H1 (cell line): ENCODE results near the gene SNURF. TPM values are rescaled to one million over a fixed set of nuclear protein-coding genes. Genes with fewer than 3 reads are reported as not detected.

Experiments
- CTCF ChIA-PET: fragments of 300-600 bp; sonication (Branson Sonifier 250); formaldehyde crosslinking; loops from one replicate; lab custom pipeline; 2021; ENCODE audit not compliant: partially characterized antibody; lab: Charles Lee
- POLR2A ChIA-PET: fragments of 300-600 bp; sonication (Branson Sonifier 250); formaldehyde crosslinking; loops from one replicate; lab custom pipeline; 2021; ENCODE audit warnings: inconsistent platforms; ENCODE audit not compliant: partially characterized antibody; lab: Charles Lee
- DNase-seq, 2 experiments: peaks; one replicate each; pipeline versions ENCODE4 v3.0.0 to v3.0.0-alpha.2; 2010 to 2022; ENCODE audit warnings: low spot score in 2 of 2, low read depth in 1 of 2, mixed read lengths in 1 of 2
- FAIRE-seq: peaks from 2 replicates; lab custom pipeline; 2011; peaks lifted over from hg19 to GRCh38; lab: Jason Lieb, UNC
- H2AFZ ChIP-seq: 2 replicates; pipeline ENCODE4 v1.8.1; 2012; ENCODE audit warnings: low read length, inconsistent platforms
- H2AK5ac ChIP-seq: 2 replicates; pipeline ENCODE4 v1.6.1; 2013; ENCODE audit warnings: low read depth, low read length
- H2BK120ac ChIP-seq: replicated peaks from 2 replicates; pipeline ENCODE3; 2013; ENCODE audit warnings: low read depth, low read length, inconsistent platforms
- H2BK12ac ChIP-seq: 2 replicates; pipeline ENCODE4 v1.6.1; 2013; ENCODE audit warnings: low read depth, low read length
- H2BK15ac ChIP-seq: 2 replicates; pipeline ENCODE4 v1.6.1; 2013; ENCODE audit warnings: low read length
- H2BK20ac ChIP-seq: 2 replicates; pipeline ENCODE4 v1.6.1; 2013; ENCODE audit warnings: low read length
- H2BK5ac ChIP-seq: 2 replicates; pipeline ENCODE4 v1.6.1; 2013; ENCODE audit warnings: low read depth, low read length
- H3K14ac ChIP-seq: 2 replicates; pipeline ENCODE4 v1.6.1; 2013; ENCODE audit warnings: inconsistent platforms; ENCODE audit not compliant: insufficient read length
- H3K18ac ChIP-seq: 2 replicates; pipeline ENCODE4 v1.6.1; 2013; ENCODE audit warnings: low read length; ENCODE audit errors: extremely low read depth
- H3K23ac ChIP-seq: 2 replicates; pipeline ENCODE4 v1.6.1; 2013; ENCODE audit warnings: inconsistent platforms; ENCODE audit not compliant: insufficient read length
- H3K23me2 ChIP-seq: 2 replicates; pipeline ENCODE4 v1.6.1; 2013; ENCODE audit warnings: low read depth, low read length
- H3K27ac ChIP-seq: 2 replicates; pipeline ENCODE4 v1.6.1; 2011; ENCODE audit warnings: low read depth, low read length, inconsistent platforms
- H3K27me3 ChIP-seq, 4 experiments: replicated peaks in 1 of 4; 1 replicate in 1 of 4; 2 replicates in 3 of 4; pipeline versions ENCODE4 v1.6.1 to v1.8.1; 2011 to 2013; ENCODE audit warnings: low read length in 3 of 4, mild to moderate bottlenecking in 3 of 4, inconsistent platforms in 2 of 4, mixed read lengths in 2 of 4, moderate library complexity in 1 of 4; ENCODE audit not compliant: control insufficient read depth in 3 of 4, insufficient read depth in 3 of 4; ENCODE audit errors: extremely low read depth in 1 of 4
- H3K36me3 ChIP-seq, 4 experiments: 2 replicates each; pipeline versions ENCODE4 v1.6.1 to v1.8.1; 2011 to 2013; ENCODE audit warnings: mild to moderate bottlenecking in 4 of 4, low read length in 3 of 4, moderate library complexity in 2 of 4, control low read depth in 1 of 4, inconsistent platforms in 1 of 4; ENCODE audit not compliant: insufficient read depth in 4 of 4, control insufficient read depth in 2 of 4
- H3K4ac ChIP-seq: replicated peaks from 2 replicates; pipeline ENCODE3; 2013; ENCODE audit warnings: low read length, low read depth, mixed read lengths, inconsistent platforms; ENCODE audit not compliant: insufficient read length
- H3K4me1 ChIP-seq, 4 experiments: replicated peaks in 1 of 4; 1 replicate in 1 of 4; 2 replicates in 3 of 4; pipeline versions ENCODE4 v1.6.1 to v1.8.1; 2011 to 2013; ENCODE audit warnings: low read length in 3 of 4, inconsistent platforms in 2 of 4, mixed read lengths in 1 of 4; ENCODE audit not compliant: insufficient read depth in 4 of 4, control insufficient read depth in 3 of 4
- H3K4me2 ChIP-seq, 2 experiments: 2 replicates each; pipeline versions ENCODE4 v1.6.1 to v1.8.1; 2011 to 2013; ENCODE audit warnings: low read depth in 2 of 2, low read length in 2 of 2, control low read depth in 1 of 2, inconsistent platforms in 1 of 2, mild to moderate bottlenecking in 1 of 2; ENCODE audit not compliant: insufficient read depth in 1 of 2
- H3K4me3 ChIP-seq, 4 experiments: fragments of 200-600, 300-600 bp in 1 of 4; sonication (generic), shearing (Covaris generic), sonication (Bioruptor Twin) in 1 of 4; 2 replicates each; pipeline versions ENCODE4 v1.5.1 to v1.8.1; 2011 to 2016; ENCODE audit warnings: low read length in 4 of 4, low read depth in 3 of 4, control low read depth in 2 of 4, inconsistent platforms in 2 of 4, mild to moderate bottlenecking in 2 of 4, mixed read lengths in 1 of 4, moderate library complexity in 1 of 4; ENCODE audit not compliant: insufficient read depth in 2 of 4; ENCODE audit errors: extremely low read depth in 1 of 4
- H3K56ac ChIP-seq: replicated peaks from 2 replicates; pipeline ENCODE3; 2013; ENCODE audit warnings: low read depth, mild to moderate bottlenecking, mixed read lengths, low read length, inconsistent platforms; ENCODE audit not compliant: insufficient read length
- H3K79me1 ChIP-seq: 2 replicates; pipeline ENCODE4 v1.6.1; 2013; ENCODE audit warnings: low read depth, low read length, control low read depth
- H3K79me2 ChIP-seq, 2 experiments: 2 replicates each; pipeline versions ENCODE4 v1.6.1 to v1.8.1; 2012 to 2013; ENCODE audit warnings: low read length in 2 of 2, mild to moderate bottlenecking in 2 of 2, inconsistent platforms in 1 of 2; ENCODE audit not compliant: insufficient read depth in 2 of 2, control insufficient read depth in 1 of 2
- H3K9ac ChIP-seq, 4 experiments: replicated peaks in 1 of 4; 1 replicate in 1 of 4; 2 replicates in 3 of 4; pipeline versions ENCODE4 v1.6.1 to v1.8.1; 2011 to 2013; ENCODE audit warnings: low read depth in 3 of 4, low read length in 3 of 4, control low read depth in 2 of 4, mild to moderate bottlenecking in 2 of 4, moderate library complexity in 2 of 4, inconsistent platforms in 1 of 4; ENCODE audit errors: extremely low read depth in 1 of 4
- H3K9me3 ChIP-seq, 2 experiments: 2 replicates each; pipeline versions ENCODE4 v1.6.1 to v1.8.1; 2012 to 2013; ENCODE audit warnings: mild to moderate bottlenecking in 2 of 2, moderate library complexity in 2 of 2, control low read depth in 1 of 2, inconsistent platforms in 1 of 2, low read depth in 1 of 2, low read length in 1 of 2, mixed read lengths in 1 of 2; ENCODE audit not compliant: insufficient read depth in 2 of 2
- H4K20me1 ChIP-seq, 2 experiments: replicated peaks in 1 of 2; 2 replicates each; pipeline versions ENCODE3 to v1.8.1; 2011 to 2013; ENCODE audit warnings: inconsistent platforms in 2 of 2, low read length in 2 of 2, mild to moderate bottlenecking in 1 of 2; ENCODE audit not compliant: insufficient read depth in 2 of 2, control insufficient read depth in 1 of 2
- H4K5ac ChIP-seq: 2 replicates; pipeline ENCODE4 v1.6.1; 2013; ENCODE audit warnings: low read length, low read depth, mixed read lengths, inconsistent platforms; ENCODE audit not compliant: insufficient read length
- H4K8ac ChIP-seq: 2 replicates; pipeline ENCODE4 v1.8.0; 2013; ENCODE audit warnings: mild to moderate bottlenecking, moderate library complexity, low read length, inconsistent platforms; ENCODE audit not compliant: insufficient read depth; ENCODE audit errors: extremely low read depth
- H4K91ac ChIP-seq: replicated peaks from 2 replicates; pipeline ENCODE3; 2013; ENCODE audit warnings: low read length, mixed read lengths, inconsistent platforms; ENCODE audit not compliant: insufficient read length
- ASH2L ChIP-seq: fragments of 200-600, 300-600 bp; sonication (generic); IDR thresholded peaks from one replicate; pipeline ENCODE4 v1.7.1; 2017; ENCODE audit warnings: low read length
- WGBS, 2 experiments: shearing (Covaris generic) in 1 of 2; methylation state at CpG; one replicate each; pipeline versions ENCODE4 v1.1.6 to v1.1.7; 2013 to 2015; ENCODE audit warnings: low lambda C conversion rate in 2 of 2, mixed read lengths in 2 of 2, inconsistent platforms in 1 of 2, low coverage in 1 of 2, missing lambda C conversion rate in 1 of 2; ENCODE audit not compliant: insufficient replicate concordance in 2 of 2, insufficient coverage in 1 of 2, insufficient read length in 1 of 2; ENCODE audit errors: extremely low coverage in 1 of 2, missing lambda C conversion rate in 1 of 2; 5-methylcytosine and 5-hydroxymethylcytosine counted together
- polyA plus RNA-seq, 7 experiments: library from polyadenylated mRNA; depleted of rRNA in 3 of 7; stranded (reverse) in 5 of 7; unstranded in 2 of 7; fragments of >200 nt in 5 of 7; fragments of 200-250 nt in 2 of 7; gene quantifications; 1 replicate in 5 of 7; 2 replicates in 1 of 7; 4 replicates in 1 of 7; pipeline versions ENCODE4 v1.2.1 to v1.2.3, GENCODE V29; 2011 to 2013; ENCODE audit warnings: missing spikeins in 2 of 7, mixed read lengths in 2 of 7
- total RNA-seq: library from RNA; stranded (reverse); fragmentation: NEBNext Ultra II Directional; extraction: Animal tissue kit (Norgen Biotek cat#: 25700); gene quantifications from 2 replicates; pipeline ENCODE4 v1.2.1, GENCODE V29; 2021

SNURF gene
- total and polyA plus RNA-seq, 2 of the 8 experiments (the other 6 are each of a cell fraction or from before 2014, with no cell fraction given) = 9.9 to 76.5 TPM

DNA sequence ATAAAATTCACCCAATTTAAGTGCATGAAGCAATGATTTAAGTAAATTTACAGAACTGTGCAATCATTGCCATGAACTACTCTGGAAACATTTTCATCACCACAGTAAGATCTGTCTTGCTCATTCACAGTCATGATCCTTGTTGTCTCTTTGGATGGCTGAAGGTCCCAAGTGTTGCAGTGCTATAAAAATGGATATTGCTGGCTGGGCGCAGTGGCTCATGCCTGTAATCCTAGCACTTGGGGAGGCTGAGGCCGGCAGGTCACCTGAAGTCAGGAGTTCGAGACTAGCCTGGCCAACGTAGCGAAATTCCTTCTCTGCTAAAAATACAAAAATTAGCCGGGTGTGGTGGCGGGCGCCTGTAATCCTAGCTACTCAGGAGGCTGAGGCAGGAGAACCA is 17.0 kb downstream of the SNURF start:
- Histone ChIP-seq H4K91ac (no peak overlapping the region), H3K23ac (no peak overlapping the region), H2BK120ac (no peak overlapping the region), H3K4me2 (no peak overlapping the region), H4K5ac (no peak overlapping the region), H3K56ac (no peak overlapping the region), H3K18ac (no peak overlapping the region), H3K9ac (no peak overlapping the region), H2AFZ (no peak overlapping the region), H3K27me3 (no peaks in the 10 kb centered on the region; a peak in 1 of 7 replicates), H2BK5ac (no peak overlapping the region), H2BK12ac (no peak overlapping the region), H3K4me1 (no peaks in the 10 kb centered on the region), H3K4me3 (no peak overlapping the region), H3K9me3 (peaks cover 2 to 7% of the 10 kb centered on the region in 2 experiments; a peak in 2 of 4 replicates), H2BK15ac (no peak overlapping the region), H3K4ac (no peak overlapping the region), H3K27ac (no peak overlapping the region), H3K14ac (no peak overlapping the region), H4K8ac (no peak overlapping the region), H2AK5ac (no peak overlapping the region), H3K79me1 (no peaks in the 10 kb centered on the region), H2BK20ac (no peak overlapping the region), H4K20me1 (peaks cover 4 to 9% of the 10 kb centered on the region in 2 experiments), H3K79me2 (peaks cover 0 to 96% of the 10 kb centered on the region in 2 experiments; a peak in 3 of 4 replicates), H3K36me3 (peaks cover 16 to 99% (median 54%) of the 10 kb centered on the region in 4 experiments), H3K23me2 (no peaks in the 10 kb centered on the region)
- WGBS, 2 experiments = 94% methylated on average over 8 of the region's 8 CpGs; no CpG with 5 or more reads in 1 of the 2 experiments
- FAIRE-seq (no peak), DNase-seq (no peak)
- POLR2A ChIA-PET = interaction anchor here (0.6 to 5.6 kb wide), 5 partner anchors 9 to 98 kb away, joined by 3 to 32 read pairs (median 4); no protein-coding TSS in a partner anchor
- CTCF ChIA-PET = interaction anchor here (0.6 kb wide), 1 partner anchor 78 kb away, joined by 3 read pairs; no protein-coding TSS in a partner anchor
- no peak for TF ChIP-seq ASH2L
